ENCODE measurements around the gene SLC2A10.

- TF ChIP-seq ZNF121 (tag by site-specific recombination; IDR thresholded peaks at IDR 0.05): no peak
- TF ChIP-seq FEZF1 (tag by site-specific recombination; IDR thresholded peaks at IDR 0.05): no peak
- no peak for TF ChIP-seq SETDB1 (IDR thresholded peaks at IDR 0.05; ENCODE audit: insufficient read length, low read length)
- TF ChIP-seq KLF16 (tag by site-specific recombination; IDR thresholded peaks at IDR 0.05): no peak
- no peak for TF ChIP-seq OSR2 (tag by site-specific recombination; IDR thresholded peaks at IDR 0.05)
- TF ChIP-seq CTCF (tag by site-specific recombination; IDR thresholded peaks at IDR 0.05): no peak
- TF ChIP-seq, protein P1, sequence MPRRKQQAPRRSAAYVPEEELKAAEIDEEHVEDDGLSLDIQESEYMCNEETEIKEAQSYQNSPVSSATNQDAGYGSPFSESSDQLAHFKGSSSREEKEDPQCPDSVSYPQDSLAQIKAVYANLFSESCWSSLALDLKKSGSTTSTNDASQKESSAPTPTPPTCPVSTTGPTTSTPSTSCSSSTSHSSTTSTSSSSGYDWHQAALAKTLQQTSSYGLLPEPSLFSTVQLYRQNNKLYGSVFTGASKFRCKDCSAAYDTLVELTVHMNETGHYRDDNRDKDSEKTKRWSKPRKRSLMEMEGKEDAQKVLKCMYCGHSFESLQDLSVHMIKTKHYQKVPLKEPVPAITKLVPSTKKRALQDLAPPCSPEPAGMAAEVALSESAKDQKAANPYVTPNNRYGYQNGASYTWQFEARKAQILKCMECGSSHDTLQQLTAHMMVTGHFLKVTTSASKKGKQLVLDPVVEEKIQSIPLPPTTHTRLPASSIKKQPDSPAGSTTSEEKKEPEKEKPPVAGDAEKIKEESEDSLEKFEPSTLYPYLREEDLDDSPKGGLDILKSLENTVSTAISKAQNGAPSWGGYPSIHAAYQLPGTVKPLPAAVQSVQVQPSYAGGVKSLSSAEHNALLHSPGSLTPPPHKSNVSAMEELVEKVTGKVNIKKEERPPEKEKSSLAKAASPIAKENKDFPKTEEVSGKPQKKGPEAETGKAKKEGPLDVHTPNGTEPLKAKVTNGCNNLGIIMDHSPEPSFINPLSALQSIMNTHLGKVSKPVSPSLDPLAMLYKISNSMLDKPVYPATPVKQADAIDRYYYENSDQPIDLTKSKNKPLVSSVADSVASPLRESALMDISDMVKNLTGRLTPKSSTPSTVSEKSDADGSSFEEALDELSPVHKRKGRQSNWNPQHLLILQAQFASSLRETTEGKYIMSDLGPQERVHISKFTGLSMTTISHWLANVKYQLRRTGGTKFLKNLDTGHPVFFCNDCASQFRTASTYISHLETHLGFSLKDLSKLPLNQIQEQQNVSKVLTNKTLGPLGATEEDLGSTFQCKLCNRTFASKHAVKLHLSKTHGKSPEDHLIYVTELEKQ (tag by site-specific recombination; IDR thresholded peaks at IDR 0.05; ENCODE audit: borderline replicate concordance): no peak
- no peak for TF ChIP-seq HIC1 (tag by site-specific recombination; IDR thresholded peaks at IDR 0.05)
- no peak for TF ChIP-seq ZNF394 (tag by site-specific recombination; IDR thresholded peaks at IDR 0.05; ENCODE audit: borderline replicate concordance)
- TF ChIP-seq ZFP37 (tag by site-specific recombination; IDR thresholded peaks at IDR 0.05): no peak
- TF ChIP-seq ZNF747 (tag by site-specific recombination; IDR thresholded peaks at IDR 0.05): no peak
- TF ChIP-seq GLIS2 (tag by site-specific recombination; IDR thresholded peaks at IDR 0.05): no peak
- no peak for TF ChIP-seq RBAK (tag by site-specific recombination; IDR thresholded peaks at IDR 0.05)
- no peak for TF ChIP-seq PBX3 (CRISPR knock-in tag; IDR thresholded peaks at IDR 0.05)
Observed at GRCh38 chr20:46722450-46722849, 13.0 kb downstream of the SLC2A10 start.
